GM12878 (cell line): ENCODE data around the gene GOSR2.

Experiments
- BMI1 ChIP-seq: fragments of 450-650 bp; IDR thresholded peaks from 2 replicates; pipeline ENCODE4 v1.6.1; 2016; ENCODE audit warnings: mild to moderate bottlenecking, moderate library complexity, borderline replicate concordance
- EZH2 ChIP-seq: IDR thresholded peaks from 2 replicates; pipeline ENCODE4 v1.6.1; 2012; ENCODE audit warnings: low read depth, mild to moderate bottlenecking, control low read depth, inconsistent platforms, low read length, borderline replicate concordance; ENCODE audit not compliant: control insufficient read depth
- JUNB ChIP-seq: IDR thresholded peaks from 2 replicates; pipeline ENCODE4 v1.6.1; 2016; ENCODE audit warnings: antibody characterized with exemption, mild to moderate bottlenecking
- RAD21 ChIP-seq: IDR thresholded peaks from 2 replicates; pipeline ENCODE4 v1.6.1; 2011; ENCODE audit warnings: mild to moderate bottlenecking, low read depth, low read length, moderate library complexity; ENCODE audit not compliant: insufficient read depth
- RCOR1 ChIP-seq: conservative IDR thresholded peaks from 2 replicates; pipeline ENCODE4 v1.6.1; 2012; ENCODE audit warnings: low read depth, low read length, improper control_type of control experiment

DNA sequence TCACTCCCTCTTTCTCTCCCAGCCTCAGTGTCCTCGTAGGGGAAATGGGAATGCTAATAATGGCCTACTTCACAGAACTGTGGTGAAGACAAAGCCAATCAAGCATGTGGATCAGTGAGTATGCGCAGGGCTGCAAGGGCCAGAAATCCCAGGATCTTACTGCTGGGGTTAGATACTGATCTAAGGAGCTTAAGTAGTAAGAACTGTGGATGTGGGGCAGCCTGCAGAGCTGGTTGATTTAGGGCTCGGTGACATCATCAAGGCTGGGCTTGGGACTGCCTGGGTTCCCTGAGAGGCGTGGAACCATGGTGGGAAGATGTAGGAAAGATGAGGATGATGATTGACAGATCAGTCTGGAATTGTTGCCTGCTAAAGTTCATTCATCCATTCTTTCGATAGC lies 25.6 kb downstream of the GOSR2 start:
- TF ChIP-seq BMI1 = no peak
- TF ChIP-seq JUNB = no peak
- no peak for TF ChIP-seq RCOR1
- TF ChIP-seq EZH2 = no peak
- TF ChIP-seq RAD21 = no peak
